Upper lobe of left lung (tissue), 6 donors: Measurements from ENCODE around the gene LTK. TPM values are rescaled to one million over a fixed set of nuclear protein-coding genes. Genes with fewer than 3 reads are reported as not detected.

Experiments
- ATAC-seq, 2 donors: fragments of 200-7000 bp; cut with Tn5 transposase; one replicate each; pipeline ENCODE4 v1.9.1; 2022; ENCODE audit warnings: mild to moderate bottlenecking in 2 of 2, moderate library complexity in 2 of 2; ENCODE audit not compliant: low FRiP score in 2 of 2
- DNase-seq, 2 donors: peaks; one replicate each; pipeline ENCODE4 v3.0.0-alpha.2; 2019 to 2020
- H3K27ac ChIP-seq, 4 donors: fragments of 200-600 bp; sonication (generic); one replicate each; pipeline ENCODE4 v1.5.1; 2016 to 2019
- H3K27me3 ChIP-seq, 4 donors: fragments of 200-600 bp; sonication (generic); one replicate each; pipeline ENCODE4 v1.5.1; 2017 to 2019
- H3K36me3 ChIP-seq, 4 donors: fragments of 200-600 bp; sonication (generic); one replicate each; pipeline ENCODE4 v1.5.1; 2016 to 2019
- H3K4me1 ChIP-seq, 4 donors: fragments of 200-600 bp; sonication (generic); one replicate each; pipeline ENCODE4 v1.5.1; 2018 to 2019
- H3K4me3 ChIP-seq, 4 donors: fragments of 200-600 bp; sonication (generic); one replicate each; pipeline ENCODE4 v1.5.1; 2017 to 2019; ENCODE audit warnings: mild to moderate bottlenecking in 2 of 4, moderate library complexity in 1 of 4
- H3K9me3 ChIP-seq, 4 donors: fragments of 200-600 bp; sonication (generic); one replicate each; pipeline ENCODE4 v1.5.1; 2018 to 2019
- EP300 ChIP-seq, 4 donors: sonication (generic); formaldehyde crosslinking; IDR thresholded peaks; one replicate each; pipeline ENCODE4 v1.5.1; 2017; ENCODE audit warnings: antibody characterized with exemption in 4 of 4, control low read depth in 2 of 4
- POLR2A ChIP-seq, 4 donors: fragments of 450-650 bp; IDR thresholded peaks; one replicate each; pipeline ENCODE4 v1.5.1; 2016 to 2017; ENCODE audit warnings: antibody characterized with exemption in 4 of 4, mild to moderate bottlenecking in 2 of 4
- POLR2AphosphoS5 ChIP-seq, 2 donors: sonication (generic); formaldehyde crosslinking; IDR thresholded peaks; one replicate each; pipeline ENCODE4 v1.5.1; 2017; ENCODE audit warnings: antibody characterized with exemption in 2 of 2
- WGBS, 2 donors: methylation state at CpG; one replicate each; pipeline ENCODE4 v1.1.5; 2017 to 2018; 5-methylcytosine and 5-hydroxymethylcytosine counted together
- total RNA-seq, 6 donors: library from RNA; depleted of rRNA in 4 of 6; stranded (reverse); fragments of >200 nt in 4 of 6; gene quantifications; one replicate each; pipeline versions ENCODE4 v1.1.0 to v1.2.1, GENCODE V29; 2016 to 2021
- TF ChIP-seq, protein P1 (sequence below), 6 experiments: fragments of 450-650 bp in 4 of 6; fragments of 200-600 bp in 2 of 6; sonication (generic) in 2 of 6; IDR thresholded peaks; one replicate each; pipeline ENCODE4 v1.5.1; 2016 to 2019; ENCODE audit warnings: antibody characterized with exemption in 6 of 6
- donor health status: DM: no; HTN: no; CAD: no; lungs with moderate emphysema.
- donor health status: DM: no; HTN: yes; CAD: no; lungs with severe emphysema.

Gene LTK
- total RNA-seq, 6 donors from 2014 or later = 2.2 to 23.0 (median 5.7) TPM

DNA sequence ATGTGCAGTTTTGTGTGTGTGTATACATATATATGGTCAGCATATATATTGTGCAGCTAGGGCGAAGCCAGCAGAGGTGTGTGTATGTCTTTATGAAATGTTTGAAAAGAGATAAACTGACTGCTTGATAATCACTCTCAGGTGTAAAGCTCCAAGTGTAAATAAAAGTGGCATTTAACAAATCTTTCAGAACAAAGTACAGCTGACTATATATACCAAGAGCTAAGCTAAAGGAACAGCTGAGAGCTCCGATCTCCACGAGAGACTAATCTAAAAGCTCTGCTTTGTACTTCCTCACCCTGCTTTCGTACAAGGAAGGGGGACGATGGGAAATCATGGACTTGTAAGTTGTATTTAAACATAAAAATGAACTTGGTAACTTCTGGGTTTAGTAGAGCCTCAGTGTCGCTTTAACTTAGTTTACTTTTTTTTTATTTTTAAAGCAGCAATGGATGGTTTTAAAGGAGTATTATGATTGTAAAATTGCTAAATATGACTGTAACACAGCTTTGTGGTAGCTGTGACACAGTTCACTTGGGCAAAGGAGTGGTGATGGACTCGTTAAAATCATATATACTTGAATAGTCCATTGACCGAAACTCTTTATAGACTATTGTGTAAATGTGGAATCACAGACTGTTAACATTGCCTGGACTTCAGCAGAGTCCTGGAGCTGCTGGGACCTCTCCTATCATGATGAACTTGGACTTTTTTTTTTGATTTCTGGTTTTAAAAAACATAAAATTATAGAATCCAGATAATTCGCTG is 31.3 kb downstream of the LTK start:
- Histone ChIP-seq H3K27ac (no peak overlapping the region), H3K27me3 (no peaks in the 10 kb centered on the region), H3K4me3 (no peak overlapping the region), H3K36me3 (peaks cover 16 to 58% (median 45%) of the 10 kb centered on the region in 4 donors), H3K9me3 (no peaks in the 10 kb centered on the region), H3K4me1 (no peaks in the 10 kb centered on the region)
- WGBS, 2 donors = 94 to 96% methylated on average over 9 of the region's 9 CpGs
- ATAC-seq = no peak
- TF ChIP-seq, protein P1, sequence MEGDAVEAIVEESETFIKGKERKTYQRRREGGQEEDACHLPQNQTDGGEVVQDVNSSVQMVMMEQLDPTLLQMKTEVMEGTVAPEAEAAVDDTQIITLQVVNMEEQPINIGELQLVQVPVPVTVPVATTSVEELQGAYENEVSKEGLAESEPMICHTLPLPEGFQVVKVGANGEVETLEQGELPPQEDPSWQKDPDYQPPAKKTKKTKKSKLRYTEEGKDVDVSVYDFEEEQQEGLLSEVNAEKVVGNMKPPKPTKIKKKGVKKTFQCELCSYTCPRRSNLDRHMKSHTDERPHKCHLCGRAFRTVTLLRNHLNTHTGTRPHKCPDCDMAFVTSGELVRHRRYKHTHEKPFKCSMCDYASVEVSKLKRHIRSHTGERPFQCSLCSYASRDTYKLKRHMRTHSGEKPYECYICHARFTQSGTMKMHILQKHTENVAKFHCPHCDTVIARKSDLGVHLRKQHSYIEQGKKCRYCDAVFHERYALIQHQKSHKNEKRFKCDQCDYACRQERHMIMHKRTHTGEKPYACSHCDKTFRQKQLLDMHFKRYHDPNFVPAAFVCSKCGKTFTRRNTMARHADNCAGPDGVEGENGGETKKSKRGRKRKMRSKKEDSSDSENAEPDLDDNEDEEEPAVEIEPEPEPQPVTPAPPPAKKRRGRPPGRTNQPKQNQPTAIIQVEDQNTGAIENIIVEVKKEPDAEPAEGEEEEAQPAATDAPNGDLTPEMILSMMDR (IDR thresholded peaks at IDR 0.05) = no peak
- no peak for TF ChIP-seq POLR2AphosphoS5 (IDR thresholded peaks at IDR 0.05)
- no peak for TF ChIP-seq EP300 (IDR thresholded peaks at IDR 0.05)
- TF ChIP-seq POLR2A (IDR thresholded peaks at IDR 0.05) = no peak
- DNase-seq = no peak

DNA sequence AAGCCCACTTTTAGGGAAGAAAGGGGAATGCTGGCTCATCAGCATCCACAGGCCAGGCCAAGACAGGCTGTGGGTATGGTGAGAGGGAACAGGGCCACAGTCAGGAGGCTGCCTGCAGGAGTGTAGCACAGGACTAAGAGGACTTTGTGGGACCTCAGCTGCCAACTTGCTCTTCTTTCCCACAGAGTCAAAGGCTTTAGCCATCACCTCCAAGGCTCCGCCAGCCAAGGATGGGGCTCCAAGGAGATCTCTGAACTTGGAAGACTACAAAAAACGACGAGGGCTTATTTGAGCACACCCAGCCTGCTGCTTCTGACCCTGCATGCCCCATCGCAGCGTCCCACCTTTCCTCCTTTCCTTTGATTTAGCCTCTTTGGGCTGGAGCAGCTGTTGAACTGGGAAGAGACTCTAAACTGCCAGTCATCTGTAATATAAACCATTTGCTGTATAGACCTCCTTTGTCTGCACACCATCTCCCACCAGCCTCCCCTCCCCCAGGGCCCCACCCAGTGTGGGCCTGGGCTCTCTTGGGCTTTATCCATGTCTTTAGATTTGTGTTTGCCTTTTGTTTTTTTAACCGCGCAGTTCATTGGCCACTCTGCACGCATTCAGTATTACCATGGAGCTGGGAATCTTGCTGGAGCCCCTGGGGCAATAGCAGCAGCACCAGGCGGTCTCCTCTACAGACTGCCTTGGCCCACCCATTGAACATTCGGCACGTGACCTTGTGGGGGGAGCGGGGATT is 33.1 kb downstream of the LTK start:
- DNase-seq = no peak
- no peak for TF ChIP-seq POLR2AphosphoS5 (IDR thresholded peaks at IDR 0.05)
- no peak for TF ChIP-seq EP300 (IDR thresholded peaks at IDR 0.05)
- TF ChIP-seq, protein P1 (IDR thresholded peaks at IDR 0.05) = no peak
- no peak for TF ChIP-seq POLR2A (IDR thresholded peaks at IDR 0.05)
- no peaks in the 10 kb centered on the region for H3K9me3 ChIP-seq
- H3K27me3 ChIP-seq = no peaks in the 10 kb centered on the region
- H3K4me3 ChIP-seq = no peak overlapping the region
- H3K4me1 ChIP-seq = no peaks in the 10 kb centered on the region
- peaks cover 31 to 75% (median 62%) of the 10 kb centered on the region in 4 donors for H3K36me3 ChIP-seq
- ATAC-seq = no peak
- WGBS, 2 donors = 93 to 95% methylated on average over 12 of the region's 12 CpGs
- no peak overlapping the region for H3K27ac ChIP-seq

DNA sequence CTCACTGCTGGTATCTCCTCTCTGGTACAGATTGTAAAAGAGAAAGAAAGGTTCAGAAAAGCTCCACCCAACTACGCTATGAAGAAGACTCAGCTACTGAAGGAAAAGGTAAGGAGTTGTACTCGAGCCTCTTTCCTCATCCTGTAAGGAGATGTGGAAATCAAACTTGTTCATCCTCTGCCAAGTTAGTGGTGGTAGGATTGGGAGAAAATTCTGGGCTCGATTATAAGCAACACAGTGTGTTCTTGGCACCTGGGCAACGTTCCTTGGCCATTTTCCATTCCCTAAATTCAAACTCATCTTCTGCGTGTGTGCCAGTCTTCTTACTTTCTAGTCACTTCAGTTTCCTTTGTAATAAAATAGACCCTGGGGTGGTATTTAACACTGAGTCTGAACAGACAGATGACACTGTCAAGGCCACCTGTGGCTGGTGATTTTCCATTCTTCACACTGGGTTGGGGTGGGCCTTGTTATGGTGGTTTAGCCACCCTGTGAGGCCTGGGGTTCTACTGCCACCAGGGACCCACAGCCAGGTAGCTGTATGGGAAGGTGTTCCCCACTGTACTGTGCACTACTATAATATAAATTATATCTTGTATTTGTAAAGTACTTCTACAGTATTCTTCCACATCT is 37.1 kb downstream of the LTK start:
- Histone ChIP-seq H3K27me3 (no peaks in the 10 kb centered on the region), H3K36me3 (peaks cover 41 to 100% (median 97%) of the 10 kb centered on the region in 4 donors), H3K9me3 (no peaks in the 10 kb centered on the region), H3K27ac (no peak overlapping the region), H3K4me3 (no peak overlapping the region), H3K4me1 (no peaks in the 10 kb centered on the region)
- ATAC-seq = no peak
- no peak for DNase-seq
- 86% methylated on average over 5 of the region's 5 CpGs for WGBS, 2 donors
- no peak for TF ChIP-seq POLR2A (IDR thresholded peaks at IDR 0.05)
- TF ChIP-seq EP300 (IDR thresholded peaks at IDR 0.05) = no peak

DNA sequence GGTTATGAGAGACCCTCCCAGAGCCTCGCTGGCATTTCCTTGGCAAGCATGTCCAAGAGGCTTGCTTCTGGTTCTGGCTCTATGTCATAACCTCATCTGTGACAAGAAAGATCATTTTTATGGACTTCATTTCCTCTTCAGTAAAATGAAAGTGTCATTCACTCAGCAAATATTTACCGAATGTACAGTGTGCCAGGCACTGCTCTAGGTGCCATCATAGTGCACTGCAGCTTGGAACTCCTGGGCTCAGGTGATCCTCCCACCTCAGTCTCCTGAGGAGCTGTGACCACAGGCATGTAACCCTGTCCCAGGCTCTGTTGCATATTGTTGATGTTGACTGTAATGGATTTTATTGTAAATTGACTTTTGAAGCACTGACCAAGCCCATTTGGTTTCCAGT is 38.7 kb downstream of the LTK start:
- no peak for TF ChIP-seq POLR2A (IDR thresholded peaks at IDR 0.05)
- H3K27ac ChIP-seq = no peak overlapping the region
- H3K36me3 ChIP-seq = peaks cover 30 to 98% (median 94%) of the 10 kb centered on the region in 4 donors
- ATAC-seq (no peak), DNase-seq (no peak)
- no peaks in the 10 kb centered on the region for H3K9me3 ChIP-seq
- H3K4me3 ChIP-seq = no peak overlapping the region
- H3K4me1 ChIP-seq = no peaks in the 10 kb centered on the region
- H3K27me3 ChIP-seq = no peaks in the 10 kb centered on the region
- WGBS, 2 donors = 45 to 68% methylated on average over 2 of the region's 2 CpGs

DNA sequence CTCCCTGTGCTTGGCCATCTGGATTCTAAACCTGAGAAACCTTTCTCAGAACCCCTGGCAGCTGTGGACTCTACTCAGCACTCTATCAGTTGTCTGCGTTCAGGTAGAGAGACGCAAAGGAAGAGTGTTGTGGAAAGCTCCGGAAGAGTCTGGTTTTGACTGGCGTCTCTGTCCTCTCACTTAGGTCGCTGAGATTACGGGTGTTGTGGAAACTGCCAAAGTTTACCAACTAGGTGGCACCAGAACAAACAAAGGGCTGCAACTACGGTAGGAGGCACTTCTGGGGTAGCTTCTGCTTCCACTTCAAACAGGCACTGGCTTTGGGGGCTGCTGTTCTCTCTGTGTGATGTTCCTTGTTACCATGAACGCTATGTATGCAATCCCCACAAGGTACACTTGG is 39.2 kb downstream of the LTK start:
- Histone ChIP-seq H3K36me3 (peaks cover 29 to 98% (median 94%) of the 10 kb centered on the region in 4 donors), H3K4me1 (no peaks in the 10 kb centered on the region), H3K27ac (no peak overlapping the region), H3K27me3 (no peaks in the 10 kb centered on the region), H3K9me3 (no peaks in the 10 kb centered on the region), H3K4me3 (no peak overlapping the region)
- DNase-seq (no peak), ATAC-seq (no peak)
- whole genome bisulfite sequencing, 2 donors = 79 to 93% methylated on average over 8 of the region's 8 CpGs
- TF ChIP-seq, protein P1 (IDR thresholded peaks at IDR 0.05) = no peak
- TF ChIP-seq EP300 (IDR thresholded peaks at IDR 0.05) (no peak), POLR2AphosphoS5 (IDR thresholded peaks at IDR 0.05) (no peak), POLR2A (IDR thresholded peaks at IDR 0.05) (no peak)
